Measurements from ENCODE around the gene PODXL.

PODXL gene

DNA sequence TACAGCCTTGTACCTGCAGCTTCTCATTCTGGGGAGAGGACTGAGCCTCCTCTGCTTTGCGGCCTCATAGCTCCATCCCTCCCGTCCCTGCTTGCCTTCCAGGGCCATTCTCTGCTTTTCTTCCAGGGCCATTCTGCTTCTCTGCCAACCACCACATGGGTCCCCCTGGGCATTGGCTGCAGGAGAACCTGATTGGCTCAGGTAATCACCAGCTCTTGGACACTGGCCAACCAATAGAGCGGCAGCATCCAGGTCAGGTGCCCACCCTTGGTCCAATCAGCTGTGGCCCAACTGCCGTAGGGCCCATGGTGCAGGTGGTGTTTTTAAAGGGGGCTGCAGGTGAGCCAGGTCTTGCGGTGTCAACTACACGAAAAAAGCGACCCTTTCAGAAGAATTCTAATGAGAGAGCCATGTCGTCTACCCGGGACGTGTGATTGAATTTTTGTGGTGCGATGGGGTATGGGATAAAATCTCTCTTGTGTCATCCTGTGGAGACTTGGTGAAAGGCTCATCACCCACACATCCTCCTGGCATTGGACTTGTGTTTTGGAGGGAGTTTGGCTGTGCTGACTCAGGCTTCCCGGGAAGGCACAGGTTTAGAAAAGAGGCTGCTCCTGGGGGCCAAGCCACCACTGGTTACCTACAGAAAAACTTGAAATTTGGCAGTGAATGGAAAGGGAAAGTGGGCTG is 46.0 kb upstream of the PODXL start:
- TF ChIP-seq FOXP2 (optimal IDR thresholded peaks at IDR 0.05; ENCODE audit: borderline replicate concordance, extremely low read depth, extremely low read length, insufficient read depth) (no peak), SIN3A (IDR thresholded peaks at IDR 0.05; ENCODE audit: borderline replicate concordance, insufficient read depth, low read length) (no peak), TAF1 (IDR thresholded peaks at IDR 0.05; ENCODE audit: borderline replicate concordance, insufficient read depth, low read length) (no peak), POLR2AphosphoS5 (IDR thresholded peaks at IDR 0.05; ENCODE audit: low read depth, low read length) (no peak)
- TF ChIP-seq, protein P1, sequence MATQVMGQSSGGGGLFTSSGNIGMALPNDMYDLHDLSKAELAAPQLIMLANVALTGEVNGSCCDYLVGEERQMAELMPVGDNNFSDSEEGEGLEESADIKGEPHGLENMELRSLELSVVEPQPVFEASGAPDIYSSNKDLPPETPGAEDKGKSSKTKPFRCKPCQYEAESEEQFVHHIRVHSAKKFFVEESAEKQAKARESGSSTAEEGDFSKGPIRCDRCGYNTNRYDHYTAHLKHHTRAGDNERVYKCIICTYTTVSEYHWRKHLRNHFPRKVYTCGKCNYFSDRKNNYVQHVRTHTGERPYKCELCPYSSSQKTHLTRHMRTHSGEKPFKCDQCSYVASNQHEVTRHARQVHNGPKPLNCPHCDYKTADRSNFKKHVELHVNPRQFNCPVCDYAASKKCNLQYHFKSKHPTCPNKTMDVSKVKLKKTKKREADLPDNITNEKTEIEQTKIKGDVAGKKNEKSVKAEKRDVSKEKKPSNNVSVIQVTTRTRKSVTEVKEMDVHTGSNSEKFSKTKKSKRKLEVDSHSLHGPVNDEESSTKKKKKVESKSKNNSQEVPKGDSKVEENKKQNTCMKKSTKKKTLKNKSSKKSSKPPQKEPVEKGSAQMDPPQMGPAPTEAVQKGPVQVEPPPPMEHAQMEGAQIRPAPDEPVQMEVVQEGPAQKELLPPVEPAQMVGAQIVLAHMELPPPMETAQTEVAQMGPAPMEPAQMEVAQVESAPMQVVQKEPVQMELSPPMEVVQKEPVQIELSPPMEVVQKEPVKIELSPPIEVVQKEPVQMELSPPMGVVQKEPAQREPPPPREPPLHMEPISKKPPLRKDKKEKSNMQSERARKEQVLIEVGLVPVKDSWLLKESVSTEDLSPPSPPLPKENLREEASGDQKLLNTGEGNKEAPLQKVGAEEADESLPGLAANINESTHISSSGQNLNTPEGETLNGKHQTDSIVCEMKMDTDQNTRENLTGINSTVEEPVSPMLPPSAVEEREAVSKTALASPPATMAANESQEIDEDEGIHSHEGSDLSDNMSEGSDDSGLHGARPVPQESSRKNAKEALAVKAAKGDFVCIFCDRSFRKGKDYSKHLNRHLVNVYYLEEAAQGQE (IDR thresholded peaks at IDR 0.05; ENCODE audit: insufficient read depth in 1 of 2, low read depth in 2 of 2, low read length in 2 of 2) = no peak

DNA sequence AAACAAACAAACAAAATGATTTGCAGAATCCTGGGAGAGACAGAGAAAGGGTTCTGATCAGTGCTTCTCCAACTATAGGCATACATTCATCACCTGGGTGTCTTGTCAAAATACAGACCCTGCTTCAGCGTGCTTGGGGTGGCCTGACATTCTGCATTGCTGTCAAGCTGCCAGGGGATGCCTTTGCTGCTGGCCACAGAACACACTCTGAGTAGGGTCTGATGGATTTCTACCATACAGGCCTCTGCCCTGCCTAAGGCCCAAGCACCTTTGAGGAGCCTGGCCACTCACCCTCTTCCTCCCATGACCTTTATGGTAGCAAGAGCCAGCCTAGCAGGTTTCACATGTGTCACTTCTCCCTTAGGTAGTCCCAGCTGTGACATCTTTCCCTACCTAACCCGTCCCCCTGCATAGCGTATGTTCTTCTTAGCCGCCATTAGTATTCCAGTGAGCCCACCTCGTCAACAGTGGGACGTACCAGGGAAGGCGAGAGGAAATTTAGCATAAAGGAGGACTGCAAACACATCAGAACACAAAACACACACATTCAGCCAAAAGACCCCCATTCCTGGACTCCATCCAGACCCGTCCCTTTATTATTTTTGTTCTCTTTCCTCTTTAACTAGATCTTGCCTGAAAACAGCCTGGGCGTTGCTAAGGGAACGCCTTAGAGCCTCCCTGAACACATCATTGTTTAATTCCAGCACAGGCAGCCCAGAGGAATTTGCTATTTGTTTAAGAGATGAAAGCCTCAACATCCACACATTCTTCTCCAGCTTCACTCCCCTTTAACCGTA is 43.9 kb upstream of the PODXL start:
- TF ChIP-seq SIN3A (IDR thresholded peaks at IDR 0.05; ENCODE audit: borderline replicate concordance, insufficient read depth, low read length) (no peak), TAF1 (IDR thresholded peaks at IDR 0.05; ENCODE audit: borderline replicate concordance, insufficient read depth, low read length) (no peak), POLR2AphosphoS5 (IDR thresholded peaks at IDR 0.05; ENCODE audit: low read depth, low read length) (no peak), FOXP2 (optimal IDR thresholded peaks at IDR 0.05; ENCODE audit: borderline replicate concordance, extremely low read depth, extremely low read length, insufficient read depth) (no peak)
- TF ChIP-seq, protein P1 (IDR thresholded peaks at IDR 0.05; ENCODE audit: insufficient read depth in 1 of 2, low read depth in 2 of 2, low read length in 2 of 2) = no peak

DNA sequence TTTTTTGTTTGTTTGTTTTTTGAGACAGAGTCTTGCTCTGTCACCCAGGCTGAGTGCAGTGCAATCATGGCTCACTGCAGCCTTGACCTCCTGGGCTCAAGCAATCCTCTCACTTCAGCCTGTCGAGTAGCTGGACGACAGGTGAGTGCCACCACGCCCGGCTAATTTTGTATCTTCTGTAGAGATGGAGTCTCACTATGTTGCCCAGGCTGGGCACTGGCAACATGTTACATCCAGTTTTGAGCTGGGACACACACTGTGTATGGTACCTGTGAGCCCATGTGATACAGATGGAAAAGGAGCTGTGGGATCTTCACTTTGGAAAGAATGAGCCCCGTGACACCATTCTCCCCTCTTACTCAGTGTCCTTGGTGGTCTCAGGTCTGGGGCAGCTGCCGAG is 40.4 kb upstream of the PODXL start:
- no peak for TF ChIP-seq FOXP2 (optimal IDR thresholded peaks at IDR 0.05; ENCODE audit: borderline replicate concordance, extremely low read depth, extremely low read length, insufficient read depth)
- TF ChIP-seq POLR2AphosphoS5 (IDR thresholded peaks at IDR 0.05; ENCODE audit: low read depth, low read length) = no peak
- TF ChIP-seq, protein P1 (IDR thresholded peaks at IDR 0.05; ENCODE audit: insufficient read depth in 1 of 2, low read depth in 2 of 2, low read length in 2 of 2) = no peak
- TF ChIP-seq SIN3A (IDR thresholded peaks at IDR 0.05; ENCODE audit: borderline replicate concordance, insufficient read depth, low read length) = no peak
- TF ChIP-seq TAF1 (IDR thresholded peaks at IDR 0.05; ENCODE audit: borderline replicate concordance, insufficient read depth, low read length) = no peak

DNA sequence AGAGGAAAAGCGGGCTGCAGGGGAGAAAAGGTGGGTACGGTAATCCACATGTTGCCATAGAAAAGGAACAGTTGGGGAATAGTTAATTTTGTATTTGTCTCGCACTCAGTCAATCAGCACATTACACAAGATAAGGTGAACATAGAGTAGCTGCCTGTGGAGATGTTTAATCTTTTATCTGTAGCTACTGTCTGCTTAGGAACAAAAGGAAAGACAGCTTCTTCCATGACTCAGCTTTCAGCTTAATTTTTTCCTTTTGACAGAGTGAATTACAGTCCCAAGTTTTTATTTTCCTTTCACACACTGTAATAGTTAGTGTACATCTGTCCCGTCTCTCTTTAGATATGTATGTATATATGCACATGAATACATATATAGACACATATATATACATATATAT is 39.3 kb upstream of the PODXL start:
- TF ChIP-seq FOXP2 (optimal IDR thresholded peaks at IDR 0.05; ENCODE audit: borderline replicate concordance, extremely low read depth, extremely low read length, insufficient read depth) = no peak
- TF ChIP-seq SIN3A (IDR thresholded peaks at IDR 0.05; ENCODE audit: borderline replicate concordance, insufficient read depth, low read length) = no peak
- TF ChIP-seq POLR2AphosphoS5 (IDR thresholded peaks at IDR 0.05; ENCODE audit: low read depth, low read length) = no peak
- TF ChIP-seq TAF1 (IDR thresholded peaks at IDR 0.05; ENCODE audit: borderline replicate concordance, insufficient read depth, low read length) = no peak
- TF ChIP-seq, protein P1 (IDR thresholded peaks at IDR 0.05; ENCODE audit: insufficient read depth in 1 of 2, low read depth in 2 of 2, low read length in 2 of 2) = no peak
